Sigmoid colon (tissue), 4 donors: ENCODE results near the gene PDE4DIP.
"Not testable (repeated sequence)": the region's sequence is repeated elsewhere in the genome, so short reads cannot be mapped to it uniquely, and the experiment has no call there.

ENCODE experiments used
- CTCF ChIP-seq, 4 experiments: fragments of 450-650 bp in 3 of 4; fragments of 200-600 bp in 1 of 4; IDR thresholded peaks; one replicate each; pipeline ENCODE4 v1.5.1; 2016 to 2019; ENCODE audit warnings: antibody characterized with exemption in 4 of 4, mild to moderate bottlenecking in 3 of 4, moderate library complexity in 2 of 4
- POLR2AphosphoS5 ChIP-seq, 4 donors: sonication (generic); formaldehyde crosslinking; IDR thresholded peaks; one replicate each; pipeline ENCODE4 v1.6.1; 2017; ENCODE audit warnings: antibody characterized with exemption in 4 of 4

- TF ChIP-seq POLR2AphosphoS5, CTCF (IDR thresholded peaks at IDR 0.05): not testable (repeated sequence)
These were observed 423 bp downstream of the PDE4DIP start for GRCh38 chr1:148844651-148845050.
